Measurements from ENCODE around the gene PEMT.

Gene PEMT

GRCh38 chr17:17605083-17605728, 13.7 kb upstream of the PEMT start:
- no peak for DNase-seq

GRCh38 chr17:17603895-17604225, 12.4 kb upstream of the PEMT start:
- no peak for DNase-seq

- no peak for DNase-seq
Measured at GRCh38 chr17:17603178-17603894, 11.8 kb upstream of the PEMT start.

- DNase-seq: no peak
Measured at GRCh38 chr17:17599965-17600364, 8.5 kb upstream of the PEMT start.

GRCh38 chr17:17598003-17598402, 6.5 kb upstream of the PEMT start:
- DNase-seq: no peak

- no peak for DNase-seq
Measured at GRCh38 chr17:17595755-17596154, 4.2 kb upstream of the PEMT start.

GRCh38 chr17:17593222-17593620, 1.7 kb upstream of the PEMT start:
- DNase-seq: no peak

- no peak for DNase-seq
Measured at GRCh38 chr17:17590883-17591354, 589 bp downstream of the PEMT start.

- DNase-seq: no peak
Measured at GRCh38 chr17:17590141-17590751, 1.3 kb downstream of the PEMT start.

GRCh38 chr17:17587614-17588337, 3.7 kb downstream of the PEMT start:
- no peak for DNase-seq

GRCh38 chr17:17582372-17582771, 9.1 kb downstream of the PEMT start:
- no peak for DNase-seq

- no peak for DNase-seq
Measured at GRCh38 chr17:17581509-17581908, 10.0 kb downstream of the PEMT start.

GRCh38 chr17:17580662-17581470, 10.6 kb downstream of the PEMT start:
- no peak for DNase-seq

- DNase-seq: no peak
Measured at GRCh38 chr17:17579691-17580090, 11.8 kb downstream of the PEMT start.

GRCh38 chr17:17577373-17577772, 14.1 kb downstream of the PEMT start:
- no peak for DNase-seq

GRCh38 chr17:17576772-17577234, 14.7 kb downstream of the PEMT start:
- no peak for DNase-seq

GRCh38 chr17:17575360-17576251, 15.9 kb downstream of the PEMT start:
- no peak for DNase-seq

GRCh38 chr17:17573912-17574311, 17.6 kb downstream of the PEMT start:
- no peak for DNase-seq

- DNase-seq: no peak
Measured at GRCh38 chr17:17572010-17572785, 19.3 kb downstream of the PEMT start.

Data from T-helper 1 cell (primary cell).